ENCODE results near the gene GOT1. TPM values are rescaled to one million over a fixed set of nuclear protein-coding genes. Genes with fewer than 3 reads are reported as not detected.
A peak's percentile ranks its signal among the peaks of the same experiment; 100 is the strongest.

GOT1 gene
- total and polyA plus RNA-seq, 2 donors (not counting 3 experiments of a cell fraction or from before 2014, with no cell fraction given): 14.4 to 36.3 TPM

DNA sequence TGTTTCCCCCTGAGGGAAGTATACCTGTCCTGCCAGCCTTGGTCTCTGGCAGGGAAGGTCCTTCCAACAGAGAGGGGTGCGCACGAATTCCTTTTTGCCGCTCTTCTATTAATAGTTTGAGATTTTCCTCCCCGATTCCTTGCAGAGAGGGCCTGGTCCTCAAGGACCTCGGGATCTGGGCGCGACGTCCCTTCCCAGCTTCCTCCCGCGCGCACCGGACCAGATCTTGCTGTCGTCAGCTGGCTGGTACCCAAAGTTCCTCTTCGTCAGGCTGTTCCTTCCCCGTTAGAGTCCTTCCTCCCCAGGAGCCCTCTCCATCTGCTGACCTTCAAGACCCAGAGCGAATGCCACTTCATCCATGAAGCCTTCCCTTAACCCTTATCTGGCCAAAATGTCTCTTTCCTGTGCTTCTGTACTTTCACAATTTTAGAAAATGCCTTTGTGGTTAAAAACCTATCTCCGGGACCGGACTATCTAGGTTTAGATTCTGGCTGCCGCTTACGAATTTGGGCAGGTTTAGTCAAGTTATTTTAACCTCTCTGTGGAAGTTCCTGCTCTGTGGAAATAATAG is 851 bp upstream of the GOT1 start:
- CTCF ChIA-PET: interaction anchor here (1.0 to 7.9 kb wide), 5 partner anchors 28 to 184 kb away, joined by 3 to 151 read pairs (median 3); no protein-coding TSS in a partner anchor
- no peak for DNase-seq (ENCODE audit: low read depth, low spot score)
- Histone ChIP-seq H2AFZ (ENCODE audit: low read depth, low read length) (peak overlapping the region; percentile 84), H3K36me3 (ENCODE audit: control insufficient read depth in 2 of 2, extremely low read depth in 1 of 2, insufficient read depth in 2 of 2, low read length in 2 of 2) (no peaks in the 10 kb centered on the region), H3K27me3 (ENCODE audit: control insufficient read depth in 2 of 2, insufficient read depth in 2 of 2, low read length in 2 of 2) (no peaks in the 10 kb centered on the region), H3K27ac (ENCODE audit: insufficient read depth, low read depth, low read length) (peak overlapping the region; percentile 42), H3K79me2 (ENCODE audit: control insufficient read depth, insufficient read depth, low read length) (peaks cover 16% of the 10 kb centered on the region), H3K4me1 (ENCODE audit: control insufficient read depth, extremely low read depth, insufficient read depth, low read length) (peaks cover 14% of the 10 kb centered on the region), H3K9ac (replicated peaks; ENCODE audit: extremely low read depth, insufficient read depth, low read length) (peak overlapping the region; percentile 67), H4K20me1 (replicated peaks; ENCODE audit: control insufficient read depth, extremely low read depth, insufficient read depth, low read length) (no peaks in the 10 kb centered on the region), H3K9me3 (replicated peaks; ENCODE audit: control insufficient read depth, insufficient read depth, low read length) (no peaks in the 10 kb centered on the region), H3K4me3 (replicated peaks in 1 of 3; ENCODE audit: insufficient read depth in 1 of 3, low read depth in 1 of 3, low read length in 3 of 3) (peak overlapping the region; percentile 53 to 87 (median 74)), H3K4me2 (ENCODE audit: insufficient read depth, low read length) (peak overlapping the region; percentile 52), H3K9me1 (replicated peaks; ENCODE audit: control insufficient read depth, extremely low read depth, insufficient read depth, low read length) (no peaks in the 10 kb centered on the region)
- TSS peak; percentile 43 for BruUV-seq (replicated peaks)
- intact Hi-C loops (cut with micrococcal nuclease): loop anchor here (2.0 to 5.0 kb wide), 2 partner anchors 96 to 964 kb away; no protein-coding TSS in a partner anchor
- dilution Hi-C loops (cut with MboI; ENCODE audit: extremely low pct_ligation_motif_present, low sequenced_read_pairs): loop anchor here (25.0 kb wide), 1 partner anchor 181 kb away; the partner anchor contains the start of gene SLC25A28
- TF ChIP-seq POLR2AphosphoS5 (IDR thresholded peaks at IDR 0.05; ENCODE audit: insufficient read depth, low read depth, low read length) (no peak), EZH2 (IDR thresholded peaks at IDR 0.05; ENCODE audit: borderline replicate concordance, low read depth, low read length, severe bottlenecking) (peak; percentile 1)
- no peak for FAIRE-seq
- POLR2A ChIA-PET: interaction anchor here (0.6 kb wide), 1 partner anchor 26 kb away, joined by 5 read pairs; no protein-coding TSS in a partner anchor

DNA sequence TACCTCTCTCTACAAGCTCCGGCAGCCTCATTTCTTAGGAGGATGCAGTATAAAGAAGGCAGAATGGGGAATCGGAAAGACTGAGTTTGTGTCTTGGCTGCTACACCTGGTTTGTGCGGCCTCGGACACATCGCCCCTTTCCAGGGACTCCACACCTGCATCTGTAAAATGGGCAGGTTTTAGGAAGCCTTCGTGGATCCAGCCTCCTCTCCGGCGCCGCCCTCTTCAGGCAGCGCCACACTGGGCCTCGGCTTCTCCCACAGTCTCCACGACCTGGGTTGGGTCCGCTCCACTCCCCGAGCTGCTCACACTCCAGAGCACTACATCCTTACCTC is 341 bp downstream of the GOT1 start:
- ChIA-PET CTCF (interaction anchor here (0.9 to 7.9 kb wide), 8 partner anchors 26 to 190 kb away, joined by 3 to 151 read pairs (median 3); partner anchors contain the start of gene SLC25A28), POLR2A (interaction anchor here (0.7 kb wide), 1 partner anchor 37 kb away, joined by 3 read pairs; no protein-coding TSS in a partner anchor)
- Histone ChIP-seq H3K36me3 (ENCODE audit: control insufficient read depth in 2 of 2, extremely low read depth in 1 of 2, insufficient read depth in 2 of 2, low read length in 2 of 2) (no peaks in the 10 kb centered on the region), H3K27me3 (ENCODE audit: control insufficient read depth in 2 of 2, insufficient read depth in 2 of 2, low read length in 2 of 2) (no peaks in the 10 kb centered on the region), H3K4me1 (ENCODE audit: control insufficient read depth, extremely low read depth, insufficient read depth, low read length) (peaks cover 14% of the 10 kb centered on the region), H3K27ac (ENCODE audit: insufficient read depth, low read depth, low read length) (peak overlapping the region; percentile 9), H4K20me1 (replicated peaks; ENCODE audit: control insufficient read depth, extremely low read depth, insufficient read depth, low read length) (no peaks in the 10 kb centered on the region), H3K79me2 (ENCODE audit: control insufficient read depth, insufficient read depth, low read length) (peaks cover 16% of the 10 kb centered on the region), H3K9me3 (replicated peaks; ENCODE audit: control insufficient read depth, insufficient read depth, low read length) (no peaks in the 10 kb centered on the region), H3K4me3 (replicated peaks in 1 of 3; ENCODE audit: insufficient read depth in 1 of 3, low read depth in 1 of 3, low read length in 3 of 3) (peak overlapping the region; percentile 53 to 87 (median 74)), H3K9me1 (replicated peaks; ENCODE audit: control insufficient read depth, extremely low read depth, insufficient read depth, low read length) (no peaks in the 10 kb centered on the region), H2AFZ (ENCODE audit: low read depth, low read length) (peak overlapping the region; percentile 78), H3K9ac (replicated peaks; ENCODE audit: extremely low read depth, insufficient read depth, low read length) (peak overlapping the region; percentile 61), H3K4me2 (ENCODE audit: insufficient read depth, low read length) (peak overlapping the region; percentile 90)
- dilution Hi-C loops (cut with MboI; ENCODE audit: extremely low pct_ligation_motif_present, low sequenced_read_pairs): loop anchor here (25.0 kb wide), 1 partner anchor 182 kb away; the partner anchor contains the start of gene SLC25A28
- BruUV-seq (replicated peaks): TSS peak; percentile 61
- FAIRE-seq: no peak
- intact Hi-C loops (cut with micrococcal nuclease): loop anchor here (1.0 to 5.0 kb wide), 4 partner anchors 27 to 963 kb away; no protein-coding TSS in a partner anchor
- TF ChIP-seq, protein P1, sequence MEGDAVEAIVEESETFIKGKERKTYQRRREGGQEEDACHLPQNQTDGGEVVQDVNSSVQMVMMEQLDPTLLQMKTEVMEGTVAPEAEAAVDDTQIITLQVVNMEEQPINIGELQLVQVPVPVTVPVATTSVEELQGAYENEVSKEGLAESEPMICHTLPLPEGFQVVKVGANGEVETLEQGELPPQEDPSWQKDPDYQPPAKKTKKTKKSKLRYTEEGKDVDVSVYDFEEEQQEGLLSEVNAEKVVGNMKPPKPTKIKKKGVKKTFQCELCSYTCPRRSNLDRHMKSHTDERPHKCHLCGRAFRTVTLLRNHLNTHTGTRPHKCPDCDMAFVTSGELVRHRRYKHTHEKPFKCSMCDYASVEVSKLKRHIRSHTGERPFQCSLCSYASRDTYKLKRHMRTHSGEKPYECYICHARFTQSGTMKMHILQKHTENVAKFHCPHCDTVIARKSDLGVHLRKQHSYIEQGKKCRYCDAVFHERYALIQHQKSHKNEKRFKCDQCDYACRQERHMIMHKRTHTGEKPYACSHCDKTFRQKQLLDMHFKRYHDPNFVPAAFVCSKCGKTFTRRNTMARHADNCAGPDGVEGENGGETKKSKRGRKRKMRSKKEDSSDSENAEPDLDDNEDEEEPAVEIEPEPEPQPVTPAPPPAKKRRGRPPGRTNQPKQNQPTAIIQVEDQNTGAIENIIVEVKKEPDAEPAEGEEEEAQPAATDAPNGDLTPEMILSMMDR (IDR thresholded peaks at IDR 0.05; ENCODE audit: extremely low read depth in 1 of 2, insufficient read depth in 1 of 2, low read depth in 1 of 2, low read length in 2 of 2): peak in 1 of 2 donors; percentile 5
- TF ChIP-seq JUN (IDR thresholded peaks at IDR 0.05; ENCODE audit: borderline replicate concordance, insufficient read depth, insufficient read length, low read depth) (no peak), FOS (IDR thresholded peaks at IDR 0.05; ENCODE audit: borderline replicate concordance, insufficient read depth, low read length) (no peak), POLR2A (IDR thresholded peaks at IDR 0.05; ENCODE audit: low read depth, low read length) (no peak), MYC (IDR thresholded peaks at IDR 0.05; ENCODE audit: low read depth, low read length) (no peak), GATA2 (IDR thresholded peaks at IDR 0.05; ENCODE audit: insufficient read depth, insufficient read length, low read depth, low read length) (no peak)
- TF ChIP-seq, protein P2, sequence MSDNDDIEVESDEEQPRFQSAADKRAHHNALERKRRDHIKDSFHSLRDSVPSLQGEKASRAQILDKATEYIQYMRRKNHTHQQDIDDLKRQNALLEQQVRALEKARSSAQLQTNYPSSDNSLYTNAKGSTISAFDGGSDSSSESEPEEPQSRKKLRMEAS (IDR thresholded peaks at IDR 0.05; ENCODE audit: insufficient read depth, insufficient read length): no peak
- no peak for DNase-seq (ENCODE audit: low read depth, low spot score)

All from endothelial cell of umbilical vein (primary cell).